OCI-LY3 (cell line): ENCODE data around the gene RELN.

Experiments
- EZH2phosphoT487 ChIP-seq: fragments of 200-600 bp; shearing (Covaris generic); IDR thresholded peaks from 2 replicates; pipeline ENCODE4 v1.6.1; 2018; ENCODE audit warnings: antibody characterized with exemption, mixed run types, low read depth
- TF ChIP-seq, protein P1 (sequence below): fragments of 200-600, 300-600 bp; sonication (generic); IDR thresholded peaks from 2 replicates; pipeline ENCODE4 v1.5.1; 2014; ENCODE audit warnings: antibody characterized with exemption, low read length, low read depth

- TF ChIP-seq, protein P1, sequence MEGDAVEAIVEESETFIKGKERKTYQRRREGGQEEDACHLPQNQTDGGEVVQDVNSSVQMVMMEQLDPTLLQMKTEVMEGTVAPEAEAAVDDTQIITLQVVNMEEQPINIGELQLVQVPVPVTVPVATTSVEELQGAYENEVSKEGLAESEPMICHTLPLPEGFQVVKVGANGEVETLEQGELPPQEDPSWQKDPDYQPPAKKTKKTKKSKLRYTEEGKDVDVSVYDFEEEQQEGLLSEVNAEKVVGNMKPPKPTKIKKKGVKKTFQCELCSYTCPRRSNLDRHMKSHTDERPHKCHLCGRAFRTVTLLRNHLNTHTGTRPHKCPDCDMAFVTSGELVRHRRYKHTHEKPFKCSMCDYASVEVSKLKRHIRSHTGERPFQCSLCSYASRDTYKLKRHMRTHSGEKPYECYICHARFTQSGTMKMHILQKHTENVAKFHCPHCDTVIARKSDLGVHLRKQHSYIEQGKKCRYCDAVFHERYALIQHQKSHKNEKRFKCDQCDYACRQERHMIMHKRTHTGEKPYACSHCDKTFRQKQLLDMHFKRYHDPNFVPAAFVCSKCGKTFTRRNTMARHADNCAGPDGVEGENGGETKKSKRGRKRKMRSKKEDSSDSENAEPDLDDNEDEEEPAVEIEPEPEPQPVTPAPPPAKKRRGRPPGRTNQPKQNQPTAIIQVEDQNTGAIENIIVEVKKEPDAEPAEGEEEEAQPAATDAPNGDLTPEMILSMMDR = no peak
- TF ChIP-seq EZH2phosphoT487 = no peak
These were observed 282.7 kb downstream of the RELN start for GRCh38 chr7:103706805-103707204.
